Activated CD8-positive, alpha-beta T cell treated with anti-CD3 and anti-CD28 coated beads, Interleukin-2, amount 10 ng/mL, durations not matched to agents 7 days and 5 days (primary cell): ENCODE results near the gene IFT122. TPM values are rescaled to one million over a fixed set of nuclear protein-coding genes. Genes with fewer than 3 reads are reported as not detected.

Experiments used
- ATAC-seq: fragments of 150-1000 bp; cut with Tn5 transposase; one replicate; pipeline ENCODE4 v1.10.0; 2021; ENCODE audit warnings: moderate library complexity
- CTCF ChIA-PET: fragments of 350-600 bp; sonication (Branson Sonifier 250); formaldehyde crosslinking; loops from one replicate; lab custom pipeline; 2021; ENCODE audit warnings: antibody characterized with exemption; lab: Charles Lee
- POLR2A ChIA-PET: fragments of 350-600 bp; sonication (Branson Sonifier 250); formaldehyde crosslinking; loops from one replicate; lab custom pipeline; 2021; ENCODE audit warnings: antibody characterized with exemption; lab: Charles Lee
- DNase-seq: peaks from one replicate; pipeline ENCODE4 v3.0.0-alpha.2; 2020
- H3K27ac Mint-ChIP-seq: one replicate; pipeline ENCODE4 v1.8.0; 2021; ENCODE audit warnings: mild to moderate bottlenecking, mixed read lengths
- H3K27me3 Mint-ChIP-seq: one replicate; pipeline ENCODE4 v1.8.0; 2021; ENCODE audit warnings: low read depth, mixed read lengths
- H3K36me3 Mint-ChIP-seq: one replicate; pipeline ENCODE4 v1.8.0; 2021; ENCODE audit warnings: low read depth, mixed read lengths
- H3K4me1 Mint-ChIP-seq: one replicate; pipeline ENCODE4 v1.8.0; 2021; ENCODE audit warnings: low read depth, mixed read lengths
- H3K4me3 Mint-ChIP-seq: one replicate; pipeline ENCODE4 v1.8.0; 2021; ENCODE audit warnings: mild to moderate bottlenecking, mixed read lengths
- H3K9me3 Mint-ChIP-seq: one replicate; pipeline ENCODE4 v1.8.0; 2022; ENCODE audit warnings: mixed read lengths; ENCODE audit not compliant: insufficient read depth
- total RNA-seq, 2 experiments: library from RNA; stranded (reverse); gene quantifications; one replicate each; pipeline ENCODE4 v1.2.3, GENCODE V29; 2021

The IFT122 gene
- total RNA-seq, 2 experiments from 2014 or later = 22.3 to 25.6 TPM

DNA sequence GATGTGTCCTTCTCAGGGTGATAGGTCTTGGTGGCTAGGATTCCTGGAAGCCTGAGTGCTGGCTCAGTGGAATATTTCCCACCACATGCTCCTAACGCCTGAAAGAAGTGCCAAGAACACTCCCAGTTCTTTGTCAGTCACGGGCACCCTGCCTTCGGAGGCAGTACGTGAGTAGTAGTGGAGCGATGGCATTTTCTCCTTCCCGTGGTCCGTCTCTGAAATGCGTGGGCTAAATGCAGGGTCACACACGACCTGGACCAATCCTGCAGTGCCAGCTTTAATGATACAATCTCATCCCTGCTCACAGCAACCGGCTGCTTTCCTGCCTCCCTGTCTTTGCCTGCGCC is 117.5 kb downstream of the IFT122 start:
- peaks cover 16% of the 10 kb centered on the region for H3K27me3 Mint-ChIP-seq
- no peak overlapping the region for H3K27ac Mint-ChIP-seq
- peaks cover 24% of the 10 kb centered on the region for H3K4me1 Mint-ChIP-seq
- DNase-seq (no peak), ATAC-seq (no peak)
- ChIA-PET POLR2A (no interaction called here), CTCF (interaction anchor here (1.6 kb wide), 1 partner anchor 67 kb away, joined by 4 read pairs; no protein-coding TSS in a partner anchor)
- H3K9me3 Mint-ChIP-seq = no peaks in the 10 kb centered on the region
- H3K4me3 Mint-ChIP-seq = no peak overlapping the region
- H3K36me3 Mint-ChIP-seq = no peaks in the 10 kb centered on the region

DNA sequence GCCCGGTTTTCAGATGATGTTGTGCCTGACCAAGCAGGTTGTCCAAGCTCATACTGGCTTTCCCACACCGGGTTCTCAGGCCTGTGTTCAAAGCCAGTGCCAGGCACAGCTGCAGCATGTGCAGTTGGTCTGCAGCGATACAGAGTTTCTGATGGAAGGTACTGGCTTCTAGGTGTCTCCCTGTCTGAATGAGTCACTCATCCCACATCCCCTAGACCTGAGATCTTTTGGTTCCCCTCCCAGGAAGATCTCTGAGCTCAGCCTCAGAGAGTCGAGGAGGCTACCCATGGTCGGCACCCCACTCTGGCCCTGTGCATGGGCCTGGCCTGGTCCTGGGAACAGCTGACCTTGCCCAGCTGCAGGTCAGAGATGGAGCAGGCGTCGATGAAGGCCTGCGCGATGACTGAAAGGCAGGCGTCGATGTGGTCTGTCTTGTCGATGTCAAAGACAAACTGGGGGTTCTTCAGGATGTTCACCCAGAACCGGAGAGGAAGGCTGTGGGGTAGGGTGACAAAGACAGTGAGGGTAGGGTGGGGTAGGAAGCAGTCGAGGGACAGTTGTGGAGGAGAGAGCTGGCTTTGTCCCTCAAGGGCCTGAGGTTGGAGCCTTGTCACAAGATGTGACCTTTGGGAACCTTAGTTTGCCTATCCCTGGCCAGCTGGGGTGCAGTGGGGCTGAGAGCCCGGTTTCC is 118.2 kb downstream of the IFT122 start:
- ChIA-PET CTCF (interaction anchor here (1.6 kb wide), 1 partner anchor 68 kb away, joined by 4 read pairs; no protein-coding TSS in a partner anchor), POLR2A (no interaction called here)
- Mint-ChIP-seq H3K4me1 (peaks cover 24% of the 10 kb centered on the region), H3K4me3 (no peak overlapping the region), H3K9me3 (no peaks in the 10 kb centered on the region), H3K36me3 (no peaks in the 10 kb centered on the region), H3K27me3 (peaks cover 12% of the 10 kb centered on the region), H3K27ac (peak overlapping the region; percentile 60)
- ATAC-seq = no peak
- DNase-seq = no peak

DNA sequence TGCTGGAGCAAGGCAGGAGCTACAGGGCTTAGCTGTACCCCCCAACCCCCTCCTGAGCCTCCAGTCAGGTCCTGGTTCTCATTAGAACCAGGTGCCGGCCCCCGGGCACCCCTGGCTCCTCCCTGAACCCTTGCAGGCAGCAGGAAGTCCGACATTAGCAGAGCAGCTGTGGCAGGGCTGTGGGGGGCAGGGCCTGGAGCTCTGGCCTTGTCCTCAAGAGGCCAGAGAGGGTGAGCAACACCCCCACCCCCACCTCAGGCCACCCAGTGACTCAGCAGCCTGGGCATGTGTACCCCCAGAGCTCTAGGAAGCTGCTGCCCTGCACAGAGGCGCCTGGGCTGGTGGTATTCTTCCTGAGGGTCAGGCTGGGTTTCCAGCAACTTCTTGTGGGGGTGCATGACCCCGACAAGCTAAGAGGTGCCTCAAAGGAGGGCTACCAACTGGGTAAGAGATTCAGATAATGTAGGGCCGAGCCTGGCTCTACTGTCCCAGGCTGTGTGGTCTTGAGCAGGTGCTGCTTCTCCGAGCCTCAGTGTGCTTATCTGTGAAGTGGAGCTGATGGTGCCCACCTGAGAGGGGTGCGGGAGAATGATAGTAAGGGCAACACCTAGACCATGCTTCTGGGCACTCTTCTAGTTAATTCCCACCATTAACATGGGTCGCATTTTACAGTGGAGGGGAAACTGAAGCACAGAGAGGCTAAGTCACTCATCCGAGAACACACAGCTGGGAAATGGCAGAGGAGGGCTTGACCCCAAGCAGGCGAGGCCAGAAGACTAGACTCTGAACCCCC is 118.9 kb downstream of the IFT122 start:
- Mint-ChIP-seq H3K4me1 (peaks cover 18% of the 10 kb centered on the region), H3K4me3 (no peak overlapping the region), H3K36me3 (no peaks in the 10 kb centered on the region), H3K9me3 (no peaks in the 10 kb centered on the region), H3K27me3 (peaks cover 11% of the 10 kb centered on the region), H3K27ac (no peak overlapping the region)
- ChIA-PET POLR2A (no interaction called here), CTCF (interaction anchor here (0.9 to 1.6 kb wide), 2 partner anchors 13 to 69 kb away, joined by 3 to 4 read pairs; no protein-coding TSS in a partner anchor)
- DNase-seq (no peak), ATAC-seq (peak; percentile 24)

DNA sequence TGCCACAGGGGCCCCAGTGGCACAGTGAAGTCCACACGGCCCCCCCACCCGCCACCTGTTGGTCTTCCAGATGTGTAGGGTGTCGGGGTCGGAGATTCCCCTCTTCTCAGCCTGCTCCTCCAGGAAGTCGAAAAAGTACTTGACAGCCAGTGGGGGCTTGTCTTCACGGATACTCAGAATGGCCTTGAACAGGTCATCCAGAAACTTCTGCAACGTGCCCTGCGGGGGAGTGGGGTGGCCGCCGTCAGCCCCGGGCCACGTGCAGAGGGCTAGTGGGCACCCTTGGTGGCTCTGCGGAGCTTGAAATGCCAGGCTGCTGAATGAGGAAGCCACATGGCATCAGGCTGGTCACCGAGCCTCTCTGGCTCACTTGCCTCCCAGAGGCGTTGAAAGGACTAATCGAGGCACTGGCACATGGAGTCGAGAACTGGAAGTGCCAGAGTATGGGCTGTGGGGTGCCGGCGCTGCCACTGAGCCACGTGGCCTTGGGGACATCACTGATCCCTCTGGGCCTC is 119.6 kb downstream of the IFT122 start:
- Mint-ChIP-seq H3K27me3 (peaks cover 5% of the 10 kb centered on the region), H3K27ac (no peak overlapping the region), H3K4me3 (no peak overlapping the region), H3K36me3 (no peaks in the 10 kb centered on the region), H3K4me1 (peaks cover 13% of the 10 kb centered on the region), H3K9me3 (no peaks in the 10 kb centered on the region)
- POLR2A ChIA-PET = no interaction called here
- no peak for ATAC-seq
- CTCF ChIA-PET = interaction anchor here (0.9 kb wide), 1 partner anchor 12 kb away, joined by 3 read pairs; no protein-coding TSS in a partner anchor
- DNase-seq = no peak

DNA sequence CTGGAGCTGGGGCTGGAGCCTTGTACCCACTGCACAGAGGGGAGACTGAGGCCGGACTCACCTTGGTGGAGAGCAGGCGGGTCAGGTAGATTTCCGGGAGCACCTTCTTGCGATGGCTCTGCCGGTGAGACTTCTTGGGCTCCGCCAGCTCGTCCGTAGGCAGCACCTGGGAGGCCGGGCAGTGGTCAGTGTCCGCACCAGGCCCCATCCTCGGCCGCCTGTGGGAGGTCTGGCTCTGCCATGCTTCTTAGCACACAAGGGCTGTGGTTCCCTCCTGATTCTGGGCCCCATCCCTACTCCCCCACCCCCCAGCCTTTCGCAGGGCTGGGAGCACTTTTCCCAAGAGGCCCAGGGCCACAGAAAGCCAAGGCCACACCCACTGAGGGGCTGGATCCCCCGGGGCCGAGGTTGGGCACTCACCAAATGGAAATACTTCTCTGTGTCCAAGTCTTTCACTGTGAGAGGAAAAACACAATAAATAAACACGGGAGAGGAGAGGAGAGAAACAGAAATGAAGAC is 120.3 kb downstream of the IFT122 start:
- POLR2A ChIA-PET = no interaction called here
- ATAC-seq = no peak
- H3K4me3 Mint-ChIP-seq = no peak overlapping the region
- H3K36me3 Mint-ChIP-seq = no peaks in the 10 kb centered on the region
- H3K27me3 Mint-ChIP-seq = peaks cover 2% of the 10 kb centered on the region
- no peak for DNase-seq
- no peak overlapping the region for H3K27ac Mint-ChIP-seq
- peaks cover 11% of the 10 kb centered on the region for H3K4me1 Mint-ChIP-seq
- H3K9me3 Mint-ChIP-seq = no peaks in the 10 kb centered on the region
- CTCF ChIA-PET = no interaction called here

DNA sequence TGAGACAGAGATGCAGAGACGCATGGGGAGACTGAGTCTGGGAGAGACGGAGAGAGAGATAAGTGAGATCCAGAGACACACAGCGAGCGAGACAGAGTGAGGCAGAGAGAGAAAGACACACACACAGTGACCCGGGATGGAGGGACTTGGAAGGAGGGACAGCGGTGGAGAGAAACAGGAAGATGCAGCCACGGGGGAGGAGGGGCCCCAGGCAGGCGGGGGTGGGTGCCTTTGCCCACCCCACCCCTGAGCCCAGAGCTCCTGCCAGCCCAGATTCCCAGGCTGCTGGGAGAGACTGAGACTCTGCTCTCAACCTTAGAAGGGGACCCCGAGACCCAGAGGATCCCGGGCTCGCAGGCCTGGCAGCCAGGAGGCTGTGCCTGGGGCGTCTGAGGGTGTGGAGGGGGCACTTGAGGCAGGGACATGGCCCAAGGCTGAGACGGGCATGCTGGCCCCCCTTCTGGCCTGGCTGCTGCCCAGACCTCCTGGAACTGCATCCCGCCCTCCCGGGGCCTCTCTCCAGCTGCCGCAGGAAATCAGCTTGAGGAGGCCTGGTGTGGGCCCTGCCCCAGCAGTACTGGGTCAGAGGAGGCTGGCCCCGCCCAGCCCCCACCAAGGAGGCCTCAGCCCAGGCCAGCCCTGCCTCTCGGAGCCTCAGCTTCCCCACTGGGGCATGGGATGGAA is 121.0 kb downstream of the IFT122 start:
- Mint-ChIP-seq H3K27me3 (peaks cover 2% of the 10 kb centered on the region), H3K27ac (peak overlapping the region; percentile 2), H3K4me3 (no peak overlapping the region), H3K4me1 (peaks cover 11% of the 10 kb centered on the region), H3K36me3 (no peaks in the 10 kb centered on the region), H3K9me3 (no peaks in the 10 kb centered on the region)
- POLR2A ChIA-PET = no interaction called here
- CTCF ChIA-PET = no interaction called here
- ATAC-seq (no peak), DNase-seq (no peak)

DNA sequence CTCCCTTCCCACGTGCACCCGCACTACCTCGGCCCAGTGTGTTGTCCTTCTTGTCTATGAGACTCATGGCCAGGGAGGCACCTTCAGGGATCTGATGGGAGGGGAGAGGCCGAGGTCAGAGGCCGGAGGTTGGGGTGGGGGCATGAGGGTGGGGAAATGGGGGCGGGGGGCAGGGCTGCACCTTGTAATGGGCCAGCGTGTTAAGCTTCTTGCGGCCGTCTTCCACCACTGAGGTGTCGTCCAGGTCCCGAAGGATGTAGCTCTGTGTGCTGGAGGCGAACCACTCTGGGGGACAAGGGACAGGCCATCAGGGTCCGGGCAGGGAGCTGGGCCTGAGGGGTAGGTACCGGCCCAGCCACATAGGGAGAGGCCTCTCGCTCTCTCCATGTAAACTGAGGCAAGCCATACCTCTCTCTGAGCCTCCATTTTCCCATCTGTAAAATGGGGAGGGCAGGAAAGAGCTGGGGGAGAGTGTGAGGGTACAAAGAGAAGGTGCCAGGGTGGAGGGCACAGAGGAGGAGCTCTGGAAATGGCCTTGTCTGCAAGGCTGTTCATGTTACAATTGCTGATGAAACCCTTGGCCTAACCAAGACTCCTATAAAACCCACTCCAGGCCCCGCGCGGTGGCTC is 121.7 kb downstream of the IFT122 start:
- Mint-ChIP-seq H3K36me3 (no peaks in the 10 kb centered on the region), H3K4me1 (peaks cover 11% of the 10 kb centered on the region), H3K27ac (no peak overlapping the region), H3K4me3 (no peak overlapping the region), H3K27me3 (peaks cover 2% of the 10 kb centered on the region), H3K9me3 (no peaks in the 10 kb centered on the region)
- ChIA-PET CTCF (no interaction called here), POLR2A (no interaction called here)
- DNase-seq = no peak
- ATAC-seq = no peak

DNA sequence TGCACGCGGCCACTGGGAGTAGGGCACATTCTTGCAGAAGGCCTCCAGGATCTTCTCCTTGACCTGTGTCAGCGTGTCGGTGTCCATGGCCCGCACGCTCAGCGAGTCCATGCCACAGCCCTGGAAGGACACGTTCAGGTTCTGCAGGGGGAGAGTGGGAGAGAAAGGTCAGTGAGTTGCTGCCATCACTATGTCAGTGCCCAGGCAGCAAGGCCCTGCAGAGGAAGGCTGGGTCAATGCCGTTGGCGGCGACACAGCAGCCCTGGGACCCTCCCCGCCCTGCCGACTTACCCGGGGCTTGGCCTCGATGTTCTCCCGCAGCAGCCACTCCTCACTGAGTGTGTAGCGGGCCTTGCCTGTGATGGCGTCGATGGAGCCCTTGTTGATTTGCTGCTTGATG is 122.8 kb downstream of the IFT122 start:
- DNase-seq (no peak), ATAC-seq (no peak)
- peaks cover 9% of the 10 kb centered on the region for H3K4me1 Mint-ChIP-seq
- POLR2A ChIA-PET = no interaction called here
- no peaks in the 10 kb centered on the region for H3K36me3 Mint-ChIP-seq
- CTCF ChIA-PET = no interaction called here
- H3K4me3 Mint-ChIP-seq = no peak overlapping the region
- no peaks in the 10 kb centered on the region for H3K9me3 Mint-ChIP-seq
- H3K27me3 Mint-ChIP-seq = no peaks in the 10 kb centered on the region
- no peak overlapping the region for H3K27ac Mint-ChIP-seq

DNA sequence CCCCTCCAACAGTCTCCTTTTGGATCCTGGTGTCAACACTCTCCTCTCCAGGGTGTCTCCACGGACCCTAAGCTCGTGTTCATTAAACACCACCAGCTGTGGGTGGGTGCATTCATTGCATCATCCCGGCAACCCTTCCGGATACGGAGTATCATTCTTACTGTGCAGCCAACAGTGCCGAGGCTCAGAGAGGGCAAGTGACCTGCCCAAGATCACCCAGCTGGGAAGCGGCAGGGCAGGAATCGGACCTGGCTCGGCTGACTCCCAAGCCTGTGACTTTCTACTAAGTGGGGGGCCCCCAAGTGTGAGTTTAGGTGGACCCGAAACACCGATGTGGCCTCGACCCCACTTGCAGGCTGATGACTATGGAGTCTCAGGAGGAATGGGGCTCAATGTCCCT is 123.3 kb downstream of the IFT122 start:
- H3K27ac Mint-ChIP-seq = no peak overlapping the region
- ATAC-seq (no peak), DNase-seq (no peak)
- H3K4me3 Mint-ChIP-seq = no peak overlapping the region
- H3K36me3 Mint-ChIP-seq = no peaks in the 10 kb centered on the region
- H3K27me3 Mint-ChIP-seq = no peaks in the 10 kb centered on the region
- CTCF ChIA-PET = no interaction called here
- no peaks in the 10 kb centered on the region for H3K9me3 Mint-ChIP-seq
- POLR2A ChIA-PET = no interaction called here
- H3K4me1 Mint-ChIP-seq = peaks cover 4% of the 10 kb centered on the region

DNA sequence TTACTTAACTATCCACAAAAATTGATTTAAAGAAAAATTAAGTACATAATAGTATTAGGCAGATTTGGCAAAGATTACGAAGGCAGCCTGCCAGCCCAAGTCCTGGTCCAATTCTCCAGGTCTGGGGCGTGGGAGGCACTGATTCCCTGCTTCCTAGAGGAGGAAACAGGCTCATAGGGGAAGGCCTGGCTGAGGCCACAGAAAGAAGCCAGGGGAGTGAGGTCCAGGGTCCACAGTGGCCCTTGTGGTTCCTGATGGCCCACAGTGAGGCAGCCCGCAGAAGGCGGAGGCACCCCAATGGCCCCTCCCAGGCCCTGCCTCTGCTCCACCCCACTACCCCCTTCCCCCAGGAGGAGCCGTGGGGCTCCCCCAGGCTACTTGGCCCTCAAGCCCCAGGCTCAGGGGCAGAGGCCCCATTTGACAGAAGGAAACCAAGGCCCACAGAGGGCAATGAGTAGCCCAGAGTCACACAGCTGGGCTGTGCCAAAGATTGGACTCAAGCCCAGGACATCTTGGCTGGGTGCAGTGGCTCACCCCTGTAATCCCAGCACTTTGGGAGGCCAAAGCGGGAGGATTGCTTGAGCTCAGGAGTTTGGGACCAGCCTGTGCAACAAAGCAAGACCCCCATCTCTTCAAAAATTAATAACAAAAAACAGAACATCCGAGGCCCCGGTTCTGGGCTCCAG is 124.0 kb downstream of the IFT122 start:
- no peaks in the 10 kb centered on the region for H3K4me1 Mint-ChIP-seq
- no peaks in the 10 kb centered on the region for H3K36me3 Mint-ChIP-seq
- no peaks in the 10 kb centered on the region for H3K27me3 Mint-ChIP-seq
- POLR2A ChIA-PET = no interaction called here
- no peak for ATAC-seq
- no peak for DNase-seq
- no peak overlapping the region for H3K4me3 Mint-ChIP-seq
- H3K27ac Mint-ChIP-seq = no peak overlapping the region
- no peaks in the 10 kb centered on the region for H3K9me3 Mint-ChIP-seq
- CTCF ChIA-PET = no interaction called here
